HG03558 (cell line): ENCODE results near the gene SRSF1.
"Not testable (repeated sequence)": the region's sequence is repeated elsewhere in the genome, so short reads cannot be mapped to it uniquely, and the experiment has no call there.

Experiments
- ATAC-seq: cut with Tn5 transposase; IDR thresholded peaks from one replicate; pipeline ENCODE4 v1.9.1; 2021; ENCODE audit warnings: moderate number of reproducible peaks; ENCODE audit not compliant: unreplicated experiment; ENCODE audit errors: extremely low read depth

The SRSF1 gene

GRCh38 chr17:57971572-57971971 lies 35.5 kb downstream of the SRSF1 start:
- no peak for ATAC-seq

DNA sequence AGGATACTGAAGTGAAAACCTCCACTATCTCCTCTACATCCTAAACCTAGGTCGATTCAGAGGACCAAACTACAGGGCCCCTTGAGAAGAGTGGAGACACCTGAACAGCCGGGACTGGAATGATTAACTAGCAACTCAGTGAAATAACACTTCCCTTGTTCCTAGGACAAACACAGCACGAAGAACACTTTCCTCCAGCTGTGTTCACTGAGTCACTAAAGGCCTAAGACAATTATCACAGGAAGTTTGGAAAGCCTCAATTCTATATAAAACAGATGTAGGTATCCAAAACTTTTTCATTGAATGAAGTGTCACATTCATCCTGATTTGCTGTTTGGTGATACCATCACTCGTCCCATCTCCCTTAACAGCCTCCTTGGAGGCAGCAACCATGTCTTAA lies 36.3 kb downstream of the SRSF1 start:
- no peak for ATAC-seq

- ATAC-seq: no peak
These were observed 38.6 kb downstream of the SRSF1 start for GRCh38 chr17:57968456-57968855.

DNA sequence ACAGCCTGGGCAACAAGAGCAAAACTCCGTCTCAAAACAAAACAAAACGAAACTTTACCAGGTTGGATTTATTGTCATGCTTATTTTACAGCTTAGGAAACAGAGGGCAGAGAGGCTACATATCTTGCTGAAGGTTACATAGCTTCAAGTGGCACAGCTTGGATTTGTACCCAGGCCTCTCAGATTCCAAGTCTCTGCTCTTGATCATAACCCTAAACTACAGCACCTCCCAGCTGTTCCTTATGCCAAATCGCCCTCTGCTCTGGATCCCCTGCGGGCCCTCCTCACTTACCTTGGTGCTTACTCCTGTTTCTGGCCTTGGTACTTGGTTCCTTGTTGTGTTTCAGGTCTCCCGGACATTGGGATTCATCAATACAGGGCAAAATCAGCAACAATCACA lies 40.2 kb downstream of the SRSF1 start:
- ATAC-seq: no peak

- no peak for ATAC-seq
These were observed 40.8 kb downstream of the SRSF1 start for GRCh38 chr17:57966246-57966645.

GRCh38 chr17:57965521-57966160 lies 41.4 kb downstream of the SRSF1 start:
- ATAC-seq: no peak

GRCh38 chr17:57963149-57963511 lies 43.9 kb downstream of the SRSF1 start:
- no peak for ATAC-seq

DNA sequence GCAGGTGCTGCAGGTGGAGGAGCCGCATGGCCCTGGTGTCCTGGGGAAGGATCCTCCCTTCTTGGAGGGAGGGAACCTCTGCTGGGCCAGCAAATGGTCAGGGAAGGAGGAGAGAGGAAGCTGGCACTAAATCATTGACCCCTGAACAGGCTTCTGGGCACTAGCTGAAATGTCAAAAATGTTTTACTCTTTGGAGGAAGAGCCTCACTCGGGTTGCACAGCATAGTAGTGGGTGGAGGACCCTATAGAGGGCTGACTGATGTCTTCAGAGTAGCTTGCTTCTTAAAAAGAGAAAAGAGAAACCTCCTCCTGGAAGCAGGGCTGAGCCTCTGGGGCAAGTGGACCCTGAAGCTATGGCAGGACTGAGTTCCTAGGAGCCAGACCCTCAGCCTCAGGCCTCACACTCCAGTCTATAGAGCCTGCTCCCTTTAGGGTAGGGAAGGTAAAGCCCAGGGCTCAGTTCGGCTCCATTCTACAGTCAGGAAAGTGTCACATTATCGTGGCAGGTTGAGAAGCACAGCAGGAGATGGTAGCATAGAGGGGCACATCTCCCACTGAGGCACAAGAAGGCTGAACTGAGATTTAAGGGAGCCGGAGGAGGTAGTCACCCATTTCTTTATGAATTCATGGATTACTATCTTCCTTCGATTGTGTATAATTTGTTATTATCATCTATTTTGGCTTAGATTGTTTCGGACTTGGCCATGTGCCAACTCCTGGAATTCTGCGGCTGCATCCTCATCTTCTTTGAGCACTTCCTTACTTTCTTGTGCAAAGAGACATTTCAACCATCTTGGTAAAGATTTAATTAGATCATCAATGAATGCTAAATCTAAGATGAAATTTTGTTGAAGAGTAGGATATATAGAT lies 44.5 kb downstream of the SRSF1 start:
- no peak for ATAC-seq

- ATAC-seq: no peak
These were observed 47.1 kb downstream of the SRSF1 start for GRCh38 chr17:57959929-57960328.

DNA sequence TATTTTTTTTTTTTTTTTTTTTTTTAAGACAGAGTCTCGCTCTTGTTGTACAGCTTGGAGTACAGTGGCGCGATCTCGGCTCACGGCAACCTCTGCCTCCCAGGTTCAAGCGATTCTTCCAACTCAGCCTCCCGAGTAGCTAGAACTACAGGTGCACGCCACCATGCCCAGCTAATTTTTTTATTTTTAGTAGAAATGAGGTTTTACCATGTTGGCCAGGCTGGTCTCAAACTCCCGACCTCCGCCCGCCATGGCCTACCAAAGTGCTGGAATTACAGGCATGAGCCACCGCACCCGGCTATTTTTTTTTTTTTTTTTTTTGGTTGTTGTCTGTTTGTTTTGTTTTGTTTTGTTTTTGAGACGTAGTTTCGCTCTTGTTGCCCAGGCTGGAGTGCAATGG lies 48.7 kb downstream of the SRSF1 start:
- not testable (repeated sequence) for ATAC-seq

DNA sequence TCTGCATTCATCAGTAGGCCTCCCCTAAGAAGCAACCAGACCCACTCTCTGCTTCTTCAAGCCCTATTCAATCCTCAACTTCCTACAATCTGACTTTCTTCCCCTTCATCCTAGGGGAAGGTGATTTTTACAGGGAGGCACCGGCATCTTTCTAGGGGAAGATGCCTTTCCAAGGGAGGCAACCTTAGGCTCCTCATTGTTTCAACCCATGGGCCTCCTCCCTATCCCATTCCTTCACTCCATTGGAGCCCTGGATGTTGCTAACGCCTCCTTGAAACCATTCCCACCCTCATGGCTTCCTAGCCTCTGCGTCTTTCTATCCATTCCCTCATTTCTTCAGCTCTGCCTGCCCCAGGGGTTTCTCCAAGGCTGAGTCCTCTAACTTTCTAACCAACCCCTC lies 49.2 kb downstream of the SRSF1 start:
- no peak for ATAC-seq

DNA sequence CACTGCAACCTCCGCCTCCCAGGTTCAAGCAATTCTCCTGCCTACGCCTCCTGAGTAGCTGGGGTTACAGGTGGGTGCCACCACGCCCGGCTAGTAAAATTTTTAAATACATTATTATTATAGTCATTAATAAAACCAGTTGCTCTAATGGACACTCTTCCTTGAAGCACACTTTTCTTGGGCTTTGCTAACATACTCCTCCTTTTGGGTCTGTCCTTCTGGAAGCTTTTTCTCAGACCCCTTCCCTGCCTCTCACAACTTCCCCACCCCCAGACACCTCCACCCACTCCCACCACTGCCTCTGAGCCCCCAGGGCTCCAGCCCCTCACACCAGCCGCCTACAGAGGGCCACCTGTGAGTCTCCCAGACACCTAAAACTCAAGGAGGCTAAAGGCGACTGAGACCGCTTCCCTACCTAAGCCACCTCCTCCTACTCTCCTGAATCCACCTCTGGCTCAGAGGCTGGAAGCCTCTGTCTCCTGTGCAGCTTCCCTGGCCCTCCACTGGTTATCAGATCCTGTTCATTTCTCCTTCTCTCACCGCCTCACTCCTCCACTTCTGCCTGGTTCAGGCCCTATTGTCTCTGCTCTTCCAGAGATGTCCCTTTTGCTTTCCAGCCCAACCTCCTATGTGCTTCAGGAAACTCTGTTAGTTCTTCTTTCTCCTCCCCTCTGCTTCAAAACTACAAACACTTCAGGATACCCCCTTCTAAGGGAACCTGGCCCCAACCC lies 49.8 kb downstream of the SRSF1 start:
- ATAC-seq: no peak

DNA sequence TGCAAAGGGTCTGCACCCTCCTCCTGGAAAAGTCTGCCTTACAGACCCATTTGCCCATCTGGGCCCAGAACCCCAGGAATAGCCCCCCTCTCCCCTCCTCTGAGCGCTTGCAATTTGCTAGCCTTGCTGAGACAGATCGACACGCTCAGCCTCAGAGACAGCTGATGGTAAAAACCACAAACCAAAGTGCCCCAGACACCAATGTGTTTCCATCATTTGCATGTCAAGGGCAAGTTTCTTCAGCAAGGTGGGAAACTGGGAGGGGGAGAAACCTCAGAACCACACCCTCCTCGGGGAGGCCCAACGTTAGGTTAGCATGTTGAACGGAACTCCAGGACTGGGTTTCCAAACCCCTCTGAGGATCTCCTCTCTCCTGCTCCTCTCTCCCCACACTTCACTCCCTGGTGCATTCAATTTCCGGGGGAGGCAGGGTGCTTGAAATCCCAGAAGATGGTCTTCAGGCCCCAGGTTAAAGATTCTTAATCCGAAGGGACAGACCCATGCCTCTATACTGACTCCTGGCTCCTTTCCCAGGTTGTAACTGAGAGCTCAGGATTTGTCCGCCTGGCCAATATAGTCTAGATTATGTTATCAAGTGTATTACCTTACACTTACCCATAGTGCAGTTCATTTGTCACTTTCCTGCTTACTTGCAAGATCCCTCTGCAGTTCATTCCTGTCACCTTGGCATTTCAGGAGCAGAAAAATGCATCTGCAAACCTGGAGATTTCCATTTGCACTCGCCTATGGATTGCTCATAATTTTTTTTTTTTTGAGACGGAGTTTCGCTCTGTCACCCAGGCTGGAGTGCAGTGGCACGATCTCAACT lies 50.5 kb downstream of the SRSF1 start:
- ATAC-seq: peak; percentile 57

DNA sequence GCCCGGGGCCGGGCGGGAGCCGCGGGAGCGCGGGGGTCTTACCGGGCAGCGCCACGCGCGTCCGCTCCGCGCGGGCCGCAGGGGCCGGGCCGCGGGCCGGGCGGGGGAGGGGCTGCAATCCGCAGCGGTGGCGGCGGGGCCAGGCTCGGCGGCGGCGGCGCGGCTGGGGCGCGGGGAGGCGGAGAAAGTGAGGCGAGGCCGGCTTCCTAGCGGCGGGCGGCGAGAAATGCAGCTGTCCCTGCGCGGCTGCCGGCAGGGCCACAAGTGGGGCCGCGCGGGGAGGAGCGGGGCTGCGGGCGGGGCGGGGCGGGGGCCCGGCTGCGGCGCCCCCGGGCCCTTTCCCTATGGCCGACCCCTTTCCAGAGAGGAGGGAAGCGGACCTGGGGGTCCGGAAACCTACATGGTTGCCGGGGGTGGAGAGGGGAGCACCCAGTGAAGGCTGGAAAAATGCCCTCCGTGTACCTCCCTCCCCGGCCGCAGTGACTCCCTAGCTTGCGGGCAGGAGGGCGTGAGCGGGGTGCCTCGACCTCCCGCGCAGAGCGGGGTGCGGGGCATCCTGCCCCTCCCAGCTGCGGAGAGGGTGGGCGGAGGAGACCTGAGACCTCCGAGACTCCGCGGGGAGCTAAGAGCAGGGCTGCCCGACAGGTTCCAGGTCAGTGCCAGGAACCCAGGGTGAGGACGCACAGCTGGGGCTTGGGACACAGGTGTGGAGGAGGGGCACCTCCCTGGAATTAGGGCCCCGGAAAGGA lies 51.7 kb downstream of the SRSF1 start, which contains the start of gene CUEDC1:
TSS of gene CUEDC1 (minus strand) at position 230 of the 749 bp plus-strand sequence. CDS start 69,848 bp downstream, outside the sequence.
- no peak for ATAC-seq

- ATAC-seq: no peak
These were observed 52.5 kb downstream of the SRSF1 start for GRCh38 chr17:57954397-57955182.

- no peak for ATAC-seq
These were observed 53.2 kb downstream of the SRSF1 start for GRCh38 chr17:57953705-57954396.
